ENCODE results near the gene FNDC3B.
"Not testable (repeated sequence)": the region's sequence is repeated elsewhere in the genome, so short reads cannot be mapped to it uniquely, and the experiment has no call there.

The FNDC3B gene

GRCh38 chr3:172229462-172229861, 190.1 kb downstream of the FNDC3B start:
- no peak for DNase-seq (ENCODE audit: low read depth in 4 of 4, low spot score in 1 of 4)

DNA sequence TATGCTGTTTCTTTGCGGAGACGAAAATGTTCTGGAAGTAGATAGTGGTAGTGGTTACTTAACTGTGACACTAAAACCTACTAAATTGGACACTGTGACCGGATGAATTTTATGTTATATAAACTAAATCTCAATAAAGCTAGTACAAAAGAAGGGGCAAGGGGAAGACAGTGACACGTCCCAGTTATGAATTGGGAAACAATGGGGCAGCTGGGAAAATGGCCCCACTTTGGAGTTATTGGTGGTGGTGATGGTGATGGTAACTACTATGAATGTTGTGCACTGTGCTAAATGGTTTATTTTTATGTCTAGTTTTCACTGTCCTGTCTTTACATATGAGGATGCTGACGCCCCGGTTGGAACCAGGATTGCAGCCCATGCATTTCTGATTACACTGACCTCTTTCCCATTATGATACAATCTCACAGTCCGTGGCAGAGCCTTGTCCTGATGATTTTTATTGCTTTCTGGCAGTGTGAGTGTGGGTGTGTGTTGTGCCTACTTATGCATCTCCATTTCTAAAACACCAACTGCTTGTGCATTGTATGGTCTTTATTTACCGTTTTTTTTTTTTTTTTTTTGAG, 192.0 kb downstream of the FNDC3B start:
- no peak for DNase-seq (ENCODE audit: low read depth in 4 of 4, low spot score in 1 of 4)

DNA sequence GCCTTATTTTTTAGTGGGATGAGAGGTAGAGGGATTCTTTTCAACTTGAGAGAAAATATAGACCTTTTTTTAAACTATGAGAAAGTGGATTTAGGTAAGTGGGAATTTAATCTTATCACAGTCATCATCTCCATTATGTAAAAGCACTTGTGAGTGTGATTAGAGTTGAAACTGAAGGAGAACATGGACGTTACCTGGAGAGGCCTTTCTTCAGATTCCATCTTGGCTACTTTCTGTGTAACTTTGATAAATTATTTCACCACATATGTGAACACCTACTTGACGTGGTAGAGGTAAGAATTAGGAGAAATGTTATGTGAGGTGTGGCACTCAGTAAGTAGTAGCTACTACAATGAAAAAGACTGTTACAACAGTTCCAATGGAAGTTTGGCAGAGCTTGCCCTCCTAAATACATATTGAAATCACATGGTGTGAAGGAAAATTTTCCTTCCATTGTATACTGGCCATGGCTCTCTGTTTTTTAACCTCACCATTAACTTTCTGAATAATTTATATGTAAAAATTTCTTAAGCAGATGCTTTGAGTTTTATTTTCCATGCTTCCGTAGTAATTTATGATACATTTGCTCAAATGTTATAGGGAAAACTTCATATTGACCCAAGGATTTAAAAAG, 193.3 kb downstream of the FNDC3B start:
- DNase-seq (ENCODE audit: low read depth in 4 of 4, low spot score in 1 of 4): no peak

- no peak for DNase-seq (ENCODE audit: low read depth in 4 of 4, low spot score in 1 of 4)
These were observed 194.3 kb downstream of the FNDC3B start for GRCh38 chr3:172233474-172234277.

GRCh38 chr3:172235698-172236097, 196.3 kb downstream of the FNDC3B start:
- DNase-seq (ENCODE audit: low read depth in 4 of 4, low spot score in 1 of 4): no peak

DNA sequence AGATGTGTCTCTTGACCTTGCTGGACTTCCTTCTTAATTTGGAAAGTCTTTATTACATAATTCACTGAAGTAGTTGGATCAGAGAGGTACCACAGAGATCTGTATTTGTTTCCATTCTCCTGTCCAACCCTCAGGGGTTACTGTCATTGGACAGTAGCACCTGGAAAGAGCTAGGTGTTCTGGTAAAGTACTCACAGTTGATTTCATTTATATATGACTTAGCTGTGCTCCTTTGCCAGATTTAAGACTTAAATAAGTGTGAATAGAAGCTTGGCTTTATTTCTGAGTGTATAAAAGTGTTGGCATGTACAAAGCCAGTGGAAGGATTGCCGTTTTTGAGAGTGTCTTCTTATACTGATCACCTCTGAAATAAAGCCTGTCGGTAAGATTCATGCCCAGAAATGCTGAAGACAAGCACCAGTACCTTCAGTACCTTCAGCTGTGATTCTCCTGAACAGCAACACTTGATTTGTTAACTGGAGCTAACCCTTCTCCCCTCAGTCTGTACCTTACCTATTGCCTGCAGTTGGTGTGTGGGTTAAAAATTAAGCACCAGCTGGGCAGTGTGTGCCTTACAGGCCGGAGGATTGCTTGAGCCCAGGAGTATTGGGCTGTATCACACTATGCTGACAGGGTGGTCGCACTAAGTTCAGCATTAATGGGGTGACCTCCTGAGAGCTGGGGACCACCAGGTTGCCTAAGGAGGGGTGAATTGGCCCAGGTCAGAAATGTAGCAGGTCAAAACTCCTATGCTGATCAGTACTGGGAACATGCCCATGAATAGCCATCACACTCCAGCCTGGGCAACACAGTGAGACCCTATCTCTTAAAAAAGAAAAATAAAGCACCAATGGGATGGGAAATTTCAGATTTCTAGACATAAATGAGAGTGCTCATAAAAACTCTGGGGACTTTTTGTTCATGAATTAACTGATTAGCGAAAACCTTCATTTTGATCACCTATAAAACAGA, 197.7 kb downstream of the FNDC3B start:
- no peak for DNase-seq (ENCODE audit: low read depth in 4 of 4, low spot score in 1 of 4)

DNA sequence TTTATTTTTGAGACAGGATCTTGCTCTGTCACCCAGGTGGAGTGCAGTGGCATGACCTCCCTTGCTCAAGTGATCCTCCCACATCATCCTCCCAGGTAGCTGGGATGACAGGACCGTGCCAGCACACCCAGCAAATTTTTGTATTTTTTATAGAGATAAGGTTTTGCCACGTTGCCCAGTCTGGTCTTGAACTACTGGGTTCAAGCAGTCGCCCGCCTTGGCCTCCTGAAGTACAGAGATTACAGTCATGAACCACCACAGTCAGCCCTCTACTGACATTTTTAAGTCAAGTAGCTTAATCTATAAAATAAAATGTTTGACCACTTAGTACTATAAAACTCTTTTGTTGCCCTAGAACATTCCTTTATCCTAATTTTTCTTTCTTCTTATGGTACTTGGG, 198.8 kb downstream of the FNDC3B start:
- DNase-seq (ENCODE audit: low read depth in 4 of 4, low spot score in 1 of 4): no peak

GRCh38 chr3:172239218-172239790, 199.9 kb downstream of the FNDC3B start:
- DNase-seq (ENCODE audit: low read depth in 4 of 4, low spot score in 1 of 4): no peak

DNA sequence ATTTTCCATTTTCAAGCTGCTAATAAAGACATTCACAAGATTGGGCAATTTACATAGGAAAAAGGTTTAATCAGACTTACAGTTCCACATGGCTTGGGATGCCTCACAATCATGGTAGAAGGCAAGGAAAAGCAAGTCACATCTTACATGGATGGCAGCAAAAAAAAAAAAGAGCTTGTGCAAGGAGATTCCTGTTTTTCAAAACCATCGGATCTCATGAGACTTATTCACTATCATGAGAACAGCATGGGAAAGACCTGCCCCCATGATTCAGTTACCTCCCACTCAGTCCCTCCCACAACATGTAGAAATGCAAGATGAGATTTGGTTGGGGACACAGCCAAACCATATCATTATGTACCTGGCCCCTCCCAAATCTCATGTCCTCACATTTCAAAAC, 202.0 kb downstream of the FNDC3B start:
- DNase-seq (ENCODE audit: low read depth in 4 of 4, low spot score in 1 of 4): no peak

- DNase-seq (ENCODE audit: low read depth in 4 of 4, low spot score in 1 of 4): not testable (repeated sequence)
These were observed 203.1 kb downstream of the FNDC3B start for GRCh38 chr3:172242471-172242870.

- not testable (repeated sequence) for DNase-seq (ENCODE audit: low read depth in 4 of 4, low spot score in 1 of 4)
These were observed 204.0 kb downstream of the FNDC3B start for GRCh38 chr3:172243376-172243775.

DNA sequence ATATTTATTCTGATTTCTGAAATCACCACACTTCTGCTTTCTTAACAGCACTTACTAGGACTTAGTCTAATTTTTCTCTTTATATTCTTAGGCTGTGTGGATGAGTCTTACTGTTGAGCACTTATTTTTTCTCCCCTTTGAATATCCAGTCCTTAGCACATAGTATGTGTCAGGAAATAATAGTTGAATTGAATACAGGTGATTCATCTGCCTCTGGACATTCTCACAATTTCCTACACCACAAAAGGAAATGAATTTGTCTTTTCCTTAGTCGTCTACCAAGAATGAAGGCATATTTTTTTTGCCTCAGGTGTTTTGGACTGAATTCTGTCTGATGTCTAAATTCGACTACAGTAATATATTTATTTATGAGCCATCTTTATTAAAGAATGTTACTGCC, 204.6 kb downstream of the FNDC3B start:
- DNase-seq (ENCODE audit: low read depth in 4 of 4, low spot score in 1 of 4): no peak

GRCh38 chr3:172245241-172245640, 205.9 kb downstream of the FNDC3B start:
- DNase-seq (ENCODE audit: low read depth in 4 of 4, low spot score in 1 of 4): no peak

- no peak for DNase-seq (ENCODE audit: low read depth in 4 of 4, low spot score in 1 of 4)
These were observed 206.9 kb downstream of the FNDC3B start for GRCh38 chr3:172246107-172246844.

GRCh38 chr3:172247525-172248274, 208.3 kb downstream of the FNDC3B start:
- DNase-seq (ENCODE audit: low read depth in 4 of 4, low spot score in 1 of 4): no peak

- DNase-seq (ENCODE audit: low read depth in 4 of 4, low spot score in 1 of 4): no peak
These were observed 209.7 kb downstream of the FNDC3B start for GRCh38 chr3:172249039-172249438.

GRCh38 chr3:172251211-172251610, 211.8 kb downstream of the FNDC3B start:
- no peak for DNase-seq (ENCODE audit: low read depth in 4 of 4, low spot score in 1 of 4)

- DNase-seq (ENCODE audit: low read depth in 4 of 4, low spot score in 1 of 4): no peak
These were observed 213.8 kb downstream of the FNDC3B start for GRCh38 chr3:172253200-172253599.

DNA sequence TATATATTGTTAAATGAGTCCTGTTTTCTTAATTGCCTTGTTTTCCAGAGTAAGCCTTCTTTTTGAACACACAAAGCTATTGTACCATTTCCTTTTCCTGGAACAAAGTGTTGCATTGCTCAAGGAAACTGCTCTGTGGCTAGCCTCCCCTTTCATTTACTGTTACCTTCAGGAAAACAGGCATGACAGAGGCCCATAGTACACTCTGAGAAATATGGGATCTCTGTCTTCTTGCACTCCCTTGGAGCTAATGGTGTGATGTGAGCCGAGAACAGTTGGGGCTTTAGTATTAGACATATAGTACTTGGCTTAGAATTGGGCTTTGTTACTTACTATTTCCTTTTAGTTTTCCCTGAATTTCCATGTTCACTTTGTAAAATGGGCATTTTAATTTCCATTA, 215.2 kb downstream of the FNDC3B start:
- DNase-seq (ENCODE audit: low read depth in 4 of 4, low spot score in 1 of 4): no peak
